GM12878 (cell line): ENCODE results near the gene SPANXN4. TPM values are rescaled to one million over a fixed set of nuclear protein-coding genes. Genes with fewer than 3 reads are reported as not detected.

Experiments used
- BCLAF1 ChIP-seq: fragments of 450-650 bp; IDR thresholded peaks from 2 replicates; pipeline ENCODE4 v1.6.1; 2017; ENCODE audit warnings: antibody characterized with exemption, mild to moderate bottlenecking, moderate library complexity
- CBX5 ChIP-seq: sonication (generic); IDR thresholded peaks from 2 replicates; pipeline ENCODE4 v1.6.1; 2016; ENCODE audit warnings: low read depth, moderate library complexity, mild to moderate bottlenecking, inconsistent platforms
- CREB1 ChIP-seq: IDR thresholded peaks from 2 replicates; pipeline ENCODE4 v1.6.1; 2012; ENCODE audit warnings: low read depth, mild to moderate bottlenecking, inconsistent platforms
- E2F8 ChIP-seq: fragments of 450-650 bp; IDR thresholded peaks from 2 replicates; pipeline ENCODE4 v1.6.1; 2018; ENCODE audit warnings: mild to moderate bottlenecking, low read depth, moderate library complexity; ENCODE audit not compliant: partially characterized antibody
- FOXM1 ChIP-seq: IDR thresholded peaks from 2 replicates; pipeline ENCODE4 v1.6.1; 2012; ENCODE audit warnings: low read depth, mild to moderate bottlenecking, inconsistent platforms, low read length, moderate library complexity
- IRF4 ChIP-seq: IDR thresholded peaks from 2 replicates; pipeline ENCODE4 v1.6.1; 2011; ENCODE audit warnings: low read depth, low read length
- MEF2A ChIP-seq: IDR thresholded peaks from 2 replicates; pipeline ENCODE4 v1.6.1; 2011; ENCODE audit warnings: low read depth, mild to moderate bottlenecking, low read length, moderate library complexity; ENCODE audit not compliant: insufficient read depth
- NFIC ChIP-seq: IDR thresholded peaks from 2 replicates; pipeline ENCODE4 v1.6.1; 2012; ENCODE audit warnings: low read depth, mild to moderate bottlenecking, inconsistent platforms, low read length, moderate library complexity
- NKRF ChIP-seq: fragments of 450-650 bp; conservative IDR thresholded peaks from 2 replicates; pipeline ENCODE4 v1.6.1; 2017; ENCODE audit warnings: mild to moderate bottlenecking, moderate library complexity
- PAX5 ChIP-seq: IDR thresholded peaks from 2 replicates; pipeline ENCODE4 v1.6.1; 2011; ENCODE audit warnings: low read depth, low read length, borderline replicate concordance
- PBX3 ChIP-seq: IDR thresholded peaks from 2 replicates; pipeline ENCODE4 v1.6.1; 2011; ENCODE audit warnings: mild to moderate bottlenecking, low read depth, low read length, moderate library complexity; ENCODE audit not compliant: insufficient replicate concordance
- RUNX3 ChIP-seq: IDR thresholded peaks from 2 replicates; pipeline ENCODE4 v1.6.1; 2012; ENCODE audit warnings: low read length, inconsistent platforms
- TCF12 ChIP-seq: IDR thresholded peaks from 2 replicates; pipeline ENCODE4 v1.6.1; 2011; ENCODE audit warnings: low read depth, mild to moderate bottlenecking, low read length
- ZBED1 ChIP-seq: IDR thresholded peaks from 2 replicates; pipeline ENCODE4 v1.6.1; 2016; ENCODE audit warnings: borderline replicate concordance
- ZBTB4 ChIP-seq: fragments of 450-650 bp; formaldehyde crosslinking; IDR thresholded peaks from 2 replicates; pipeline ENCODE4 v1.4.0; 2022; ENCODE audit warnings: mild to moderate bottlenecking, moderate library complexity
- ZNF384 ChIP-seq: IDR thresholded peaks from 2 replicates; pipeline ENCODE4 v1.6.1; 2012; ENCODE audit warnings: low read depth, mild to moderate bottlenecking, low read length, improper control_type of control experiment, borderline replicate concordance
- polyA plus RNA-seq, 11 experiments: library from polyadenylated mRNA; depleted of rRNA in 4 of 11; unstranded in 6 of 11; stranded (reverse) in 5 of 11; fragments of >200 nt; fragmentation: Nextera tagmentation in 4 of 11; fragmentation: Illumina TruSeq in 1 of 11; extraction: Ambion mirVana in 4 of 11; extraction: Trizol in 1 of 11; gene quantifications; 1 replicate in 1 of 11; 2 replicates in 10 of 11; pipeline versions ENCODE4 v1.2.1 to v1.2.3, GENCODE V29; 2011 to 2016; ENCODE audit warnings: inconsistent platforms in 2 of 11, missing spikeins in 2 of 11, low read depth in 1 of 11
- total RNA-seq, 4 experiments: library from RNA; depleted of rRNA in 3 of 4; stranded (reverse); fragments of >200 nt in 3 of 4; fragmentation: Illumina TruSeq in 1 of 4; extraction: Trizol in 1 of 4; gene quantifications; 2 replicates each; pipeline versions ENCODE4 v1.2.1 to v1.2.3, GENCODE V29; 2013 to 2021

SPANXN4 gene
- total and polyA plus RNA-seq, 10 of the 15 experiments (the other 5 are each of a cell fraction or from before 2014, with no cell fraction given): not detected

GRCh38 chrX:142977128-142977914 is 48.4 kb upstream of the SPANXN4 start (continued):
- TF ChIP-seq ZBTB4 (no peak), CREB1 (peak; percentile 51; the same call in 1 of the 2 replicates), PBX3 (peak; percentile 53), ZBED1 (peak; percentile 56; the same call in 1 of the 2 replicates), PAX5 (peak; percentile 67; the same call in 1 of the 2 replicates), BCLAF1 (no peak), E2F8 (no peak), MEF2A (peak; percentile 67; the same call in 1 of the 2 replicates), RUNX3 (peak; percentile 84), ZNF384 (peak; percentile 51; the same call in 1 of the 2 replicates), NKRF (no peak), CBX5 (peak; percentile 39; the same call in 1 of the 2 replicates), IRF4 (0 out of 2 replicates have a peak, but pooled peaks have one; percentile 47), TCF12 (peak; percentile 92), NFIC (no peak), FOXM1 (0 out of 2 replicates have a peak, but pooled peaks have one; percentile 35)
